Tongue (tissue), 2 donors: ENCODE data around the gene TCP11L1. TPM values are rescaled to one million over a fixed set of nuclear protein-coding genes. Genes with fewer than 3 reads are reported as not detected.
"Not testable (repeated sequence)": the region's sequence is repeated elsewhere in the genome, so short reads cannot be mapped to it uniquely, and the experiment has no call there.

Source experiments
- DNase-seq: peaks from one replicate; pipeline ENCODE4 v3.0.0-alpha.2; 2015
- total RNA-seq: library from RNA; depleted of rRNA; stranded (reverse); fragments of >200 nt; gene quantifications from one replicate; pipeline ENCODE4 v1.2.3, GENCODE V29; 2014

Gene TCP11L1
- total RNA-seq: 21.0 TPM

DNA sequence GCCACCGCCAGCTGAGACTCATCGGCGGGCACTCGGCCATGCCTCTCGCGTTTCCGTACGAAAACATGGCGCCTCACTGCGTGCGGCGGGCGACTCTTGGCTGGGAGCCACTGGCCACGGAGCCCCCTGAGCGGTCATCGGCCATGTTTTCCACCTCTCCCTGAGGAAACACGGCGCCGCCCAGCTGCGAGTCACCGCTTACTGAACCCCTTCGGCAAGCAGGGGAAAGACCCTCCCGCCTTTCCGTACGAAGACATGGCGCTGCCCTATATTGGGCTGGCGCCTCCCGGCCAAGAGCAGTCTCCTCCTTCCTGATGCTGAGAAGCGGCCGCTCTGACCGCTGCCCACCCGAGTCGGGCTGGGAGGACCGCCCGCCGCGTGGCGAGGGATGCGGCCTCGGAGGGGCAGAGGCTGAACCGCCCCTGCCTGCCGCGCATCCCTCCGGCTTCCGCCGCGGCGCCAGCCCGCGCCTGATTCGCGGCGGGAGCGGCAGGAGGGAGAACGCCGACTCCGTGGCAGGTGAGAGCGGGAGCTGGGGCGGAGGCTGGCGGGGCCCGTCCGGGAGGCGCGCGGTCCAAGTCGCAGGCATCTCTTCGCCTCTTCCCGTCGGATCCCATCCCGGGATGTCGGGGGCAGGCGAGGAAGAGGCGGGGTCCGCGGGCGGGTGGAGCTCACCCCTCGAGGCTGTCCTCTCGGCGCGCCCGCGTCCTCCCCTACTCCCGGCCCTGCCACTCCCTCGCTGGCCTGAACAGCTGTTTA is at the start of gene TCP11L1:
Gene TCP11L1 (plus strand): TSS at position 299 of the 759 bp plus-strand sequence. CDS start 4,202 bp downstream, outside the sequence.
- peak; percentile 98 for DNase-seq

GRCh38 chr11:32990481-32990880 is 48.9 kb upstream of the TCP11L1 start:
- DNase-seq: no peak

- DNase-seq: no peak
Measured at GRCh38 chr11:32991427-32991826, 47.9 kb upstream of the TCP11L1 start.

DNA sequence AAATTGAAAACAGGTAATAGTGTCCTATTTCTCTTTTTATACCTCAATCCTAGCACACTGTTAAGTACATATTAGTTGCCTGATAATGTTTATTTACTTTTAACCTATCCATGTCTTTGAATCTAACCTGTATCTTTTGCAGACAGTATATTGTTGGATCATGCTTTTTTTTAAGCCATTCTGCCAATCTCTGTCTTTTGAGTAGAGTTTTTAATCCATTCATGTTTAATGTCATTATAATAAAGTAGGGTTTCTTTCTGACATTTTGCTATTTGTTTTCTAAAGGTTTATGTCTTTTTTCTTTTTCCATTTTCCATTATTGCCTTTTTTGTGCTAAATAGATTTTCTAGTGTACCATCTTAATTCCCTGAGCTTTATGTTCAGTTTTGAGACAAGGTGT is 47.5 kb upstream of the TCP11L1 start:
- no peak for DNase-seq

DNA sequence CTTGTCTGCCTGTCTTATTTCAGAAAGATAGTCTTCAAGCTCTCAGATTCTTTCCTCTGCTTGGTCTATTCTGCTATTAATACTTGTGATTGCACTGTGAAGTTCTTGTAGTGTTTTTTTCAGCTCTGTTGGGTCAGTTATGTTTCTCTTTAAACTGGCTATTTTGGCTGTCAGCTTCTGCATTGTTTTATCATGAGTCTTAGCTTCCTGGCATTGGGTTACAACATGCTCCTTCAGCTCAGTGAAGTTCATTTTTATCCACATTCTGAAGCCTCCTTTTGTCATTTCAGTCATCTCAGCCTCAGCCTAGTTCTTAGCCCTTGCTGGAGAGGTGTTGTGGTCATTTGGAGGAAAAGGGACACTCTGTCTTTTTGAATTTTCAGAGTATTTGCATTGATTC is 39.2 kb upstream of the TCP11L1 start:
- no peak for DNase-seq

DNA sequence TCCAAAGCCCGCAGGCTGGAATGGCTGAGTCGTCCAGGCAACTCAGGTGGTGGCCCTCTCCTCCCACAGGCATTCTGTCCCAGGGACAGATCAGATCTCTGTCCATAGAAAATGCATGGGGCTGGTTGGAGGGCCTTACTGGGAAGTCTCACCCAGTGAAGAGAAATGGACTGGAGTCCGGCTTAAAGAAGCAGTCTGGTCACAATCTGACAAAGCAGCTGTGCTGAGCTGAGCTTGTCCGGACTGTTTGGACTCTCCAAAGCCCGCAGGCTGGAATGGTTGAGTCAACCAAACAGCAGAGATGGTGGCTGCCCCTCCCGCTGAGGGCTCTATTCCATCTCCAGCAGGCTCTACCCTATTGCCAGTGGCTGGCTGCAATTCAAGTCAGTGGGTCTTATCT is 38.1 kb upstream of the TCP11L1 start:
- no peak for DNase-seq

DNA sequence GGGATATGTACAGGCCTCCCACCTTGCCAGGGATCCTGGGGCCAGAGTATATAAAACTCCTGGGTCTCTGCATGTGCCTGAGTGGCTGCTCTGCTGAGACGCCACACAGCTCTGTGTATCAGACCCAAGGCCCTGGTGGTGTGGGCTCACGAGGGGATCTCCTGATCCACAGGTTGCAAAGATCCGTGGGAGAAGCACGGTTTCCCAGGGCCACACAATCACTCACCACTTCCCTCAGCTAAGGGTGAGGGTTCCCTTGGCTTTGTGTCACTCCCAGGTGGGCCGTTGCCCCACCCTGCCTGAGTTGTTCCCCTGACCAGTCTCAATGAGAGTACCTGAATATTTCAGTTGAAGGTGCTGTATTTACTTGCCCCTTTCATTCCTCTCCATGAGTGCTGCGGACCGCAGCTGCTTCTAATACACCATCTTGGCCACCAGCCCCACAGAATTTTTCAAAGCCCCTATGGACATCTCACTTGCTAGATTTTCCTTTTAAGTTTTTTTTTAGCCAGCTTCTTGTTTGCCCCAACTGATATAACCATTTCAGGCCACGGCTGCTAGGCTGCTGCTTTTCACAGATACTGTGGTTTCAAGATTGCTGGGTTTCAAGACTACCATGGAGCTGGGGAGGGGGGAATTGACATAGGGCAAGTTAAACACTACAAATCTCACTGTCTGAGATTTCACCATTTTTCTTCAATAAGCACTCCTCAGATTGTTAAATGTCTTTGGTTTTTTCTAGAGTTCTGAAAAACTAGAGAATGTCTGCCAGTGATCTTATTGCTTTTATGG is 37.4 kb upstream of the TCP11L1 start:
- DNase-seq: no peak

DNA sequence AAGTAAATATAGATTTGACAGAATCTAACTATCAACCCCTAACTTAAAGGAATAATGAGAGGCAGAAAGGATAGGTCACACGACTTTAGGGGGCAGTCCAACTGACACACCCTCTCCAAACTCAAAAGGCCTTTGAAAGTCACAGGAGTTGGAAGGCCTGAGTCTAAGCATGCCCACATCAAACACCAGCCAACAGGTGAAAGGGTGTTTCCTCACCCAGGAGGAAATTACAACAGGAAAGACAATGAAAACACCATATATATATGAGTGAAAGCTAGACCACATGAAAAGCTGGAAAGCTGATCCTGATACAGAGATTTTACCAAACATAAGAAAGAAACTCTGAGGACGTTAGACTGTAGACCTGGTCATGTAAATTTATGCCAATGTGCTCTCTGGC is 34.2 kb upstream of the TCP11L1 start:
- DNase-seq: no peak

DNA sequence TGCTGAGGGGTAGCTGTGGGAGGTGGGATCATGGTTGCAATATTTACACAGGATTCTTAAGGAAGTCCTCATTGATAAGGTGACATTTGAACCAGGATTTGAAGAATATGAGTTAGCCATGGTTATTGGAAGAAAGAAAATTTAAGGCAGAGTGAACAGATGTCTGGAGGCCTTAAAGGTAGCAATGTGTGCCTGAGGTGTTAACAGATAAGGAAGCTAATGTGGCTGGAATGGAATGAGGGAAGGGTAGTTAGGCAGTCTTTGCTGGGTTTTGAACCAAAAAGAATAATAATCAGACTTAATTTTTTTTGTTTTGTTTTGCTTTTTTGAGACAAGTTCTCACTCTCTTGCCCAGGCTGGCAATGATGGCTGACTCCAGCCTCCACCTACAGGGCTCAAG is 33.4 kb upstream of the TCP11L1 start:
- DNase-seq: no peak

DNA sequence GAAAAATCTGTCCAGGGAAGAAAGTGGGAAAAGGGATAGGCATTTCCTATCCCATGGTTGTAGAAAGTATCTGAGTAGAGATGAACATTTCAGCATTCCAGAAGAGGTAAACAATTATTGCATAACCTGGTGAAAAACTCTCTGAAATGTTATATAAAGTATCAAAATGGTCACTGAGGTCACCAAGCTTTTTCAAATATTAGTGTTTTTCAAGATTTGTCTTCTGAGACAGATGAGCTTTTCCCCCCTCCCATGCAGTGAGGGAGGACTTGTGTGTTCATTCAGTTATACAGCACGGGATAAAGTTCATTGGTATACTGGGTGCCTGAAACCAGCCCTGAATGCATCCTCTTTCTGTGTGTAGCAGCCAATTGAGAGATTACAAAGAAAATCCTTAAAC is 25.6 kb upstream of the TCP11L1 start:
- DNase-seq: no peak

GRCh38 chr11:33015621-33016551 is 23.5 kb upstream of the TCP11L1 start, which contains the start of gene DEPDC7:
DEPDC7 (plus strand) TSS chr11:33015878; CDS start chr11:33015956, 78 bp downstream.
- peak; percentile 96 for DNase-seq

GRCh38 chr11:33016654-33017053 is 22.7 kb upstream of the TCP11L1 start:
- no peak for DNase-seq

- no peak for DNase-seq
Measured at GRCh38 chr11:33017478-33017877, 21.9 kb upstream of the TCP11L1 start.

DNA sequence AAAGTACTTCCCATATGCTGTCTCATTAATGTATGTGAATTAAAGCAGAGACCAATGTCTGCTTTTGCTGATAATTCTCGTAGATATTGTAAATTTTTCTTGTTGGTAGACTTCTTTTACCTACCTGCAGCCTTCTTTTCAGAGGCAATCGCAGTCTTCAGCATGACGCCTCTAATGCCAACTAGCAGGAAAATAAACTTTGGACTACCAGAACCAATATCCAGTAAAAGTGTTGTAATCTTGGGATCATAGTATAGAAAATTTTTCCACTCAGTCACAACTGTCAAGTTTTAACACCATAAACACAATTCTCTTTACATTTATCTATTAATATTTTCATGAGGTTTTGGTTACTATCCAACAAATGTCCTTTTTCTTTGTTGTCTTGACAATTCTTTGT is 21.4 kb upstream of the TCP11L1 start:
- no peak for DNase-seq

GRCh38 chr11:33018840-33019239 is 20.5 kb upstream of the TCP11L1 start:
- DNase-seq: no peak

GRCh38 chr11:33021501-33021900 is 17.9 kb upstream of the TCP11L1 start:
- no peak for DNase-seq

- no peak for DNase-seq
Measured at GRCh38 chr11:33021937-33022336, 17.4 kb upstream of the TCP11L1 start.

- DNase-seq: no peak
Measured at GRCh38 chr11:33025339-33025722, 14.0 kb upstream of the TCP11L1 start.

DNA sequence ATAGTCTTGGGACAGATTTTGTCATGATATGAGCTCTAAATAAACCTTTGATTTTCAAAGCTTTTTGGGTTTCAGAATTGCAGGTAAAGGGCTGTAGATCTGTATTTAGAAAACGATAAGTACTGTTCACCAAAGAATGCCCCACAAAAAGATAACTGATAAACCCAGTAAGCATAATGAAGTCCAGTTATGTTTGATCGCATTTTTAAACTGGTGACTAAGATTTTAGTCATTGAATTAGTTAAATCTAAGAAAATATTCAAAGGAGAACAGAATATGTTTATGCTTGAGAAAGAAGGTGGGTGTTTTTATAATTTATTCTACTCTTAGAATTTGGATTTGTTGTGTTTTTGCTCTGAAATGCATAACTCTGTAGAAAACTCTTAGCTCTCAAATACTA is 12.1 kb upstream of the TCP11L1 start:
- DNase-seq: no peak

- no peak for DNase-seq
Measured at GRCh38 chr11:33027846-33028536, 11.4 kb upstream of the TCP11L1 start.

DNA sequence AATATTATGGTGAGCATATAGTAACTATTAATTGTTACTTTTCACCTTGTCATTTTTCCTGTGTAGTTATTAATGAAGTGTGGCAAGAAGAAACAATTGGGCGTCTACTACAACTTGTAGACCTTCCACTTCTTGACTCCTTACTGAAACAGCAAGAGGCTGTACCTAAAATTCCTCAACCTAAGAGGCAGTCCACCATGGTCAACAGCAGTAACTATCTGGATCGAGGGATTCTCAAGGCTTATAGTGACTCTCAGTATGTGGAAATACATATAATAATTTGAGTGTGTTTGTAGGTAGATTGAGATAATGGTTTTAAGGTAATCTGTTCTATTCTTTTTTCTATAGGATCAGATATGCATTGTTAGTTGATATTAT is 10.8 kb upstream of the TCP11L1 start:
- DNase-seq: no peak

- DNase-seq: not testable (repeated sequence)
Measured at GRCh38 chr11:33029218-33029617, 10.2 kb upstream of the TCP11L1 start.
